NCI-H526 (cell line): Measurements from ENCODE around the gene PIBF1.
A peak's percentile ranks its signal among the peaks of the same experiment; 100 is the strongest.
"Not testable (repeated sequence)": the region's sequence is repeated elsewhere in the genome, so short reads cannot be mapped to it uniquely, and the experiment has no call there.

Source experiments
- DNase-seq, 2 experiments: peaks; one replicate each; lab custom pipeline; 2025; lab: John Stamatoyannopoulos, UW

The PIBF1 gene

GRCh38 chr13:72920097-72920496 lies 138.2 kb downstream of the PIBF1 start:
- no peak for DNase-seq

GRCh38 chr13:72931311-72931710 lies 149.4 kb downstream of the PIBF1 start:
- no peak for DNase-seq

- no peak for DNase-seq
Observed at GRCh38 chr13:72932250-72932649, 150.3 kb downstream of the PIBF1 start.

- not testable (repeated sequence) for DNase-seq
Observed at GRCh38 chr13:72946267-72946666, 164.3 kb downstream of the PIBF1 start.

GRCh38 chr13:72952529-72953141 lies 170.7 kb downstream of the PIBF1 start:
- DNase-seq = peak; percentile 54 to 68

- peak in 1 of 2 experiments; percentile 46 for DNase-seq
Observed at GRCh38 chr13:72953391-72953965, 171.5 kb downstream of the PIBF1 start.

GRCh38 chr13:72959643-72960042 lies 177.7 kb downstream of the PIBF1 start:
- no peak for DNase-seq

- peak in 1 of 2 experiments; percentile 41 for DNase-seq
Observed at GRCh38 chr13:72960114-72960513, 178.2 kb downstream of the PIBF1 start.

GRCh38 chr13:72960541-72960940 lies 178.6 kb downstream of the PIBF1 start:
- DNase-seq = peak; percentile 95 to 97

- DNase-seq = no peak
Observed at GRCh38 chr13:72963762-72964161, 181.8 kb downstream of the PIBF1 start.

GRCh38 chr13:72970301-72970880 lies 188.5 kb downstream of the PIBF1 start:
- no peak for DNase-seq

- DNase-seq = no peak
Observed at GRCh38 chr13:72970956-72971355, 189.0 kb downstream of the PIBF1 start.

- no peak for DNase-seq
Observed at GRCh38 chr13:72973234-72973633, 191.3 kb downstream of the PIBF1 start.

GRCh38 chr13:72983085-72983768 lies 201.3 kb downstream of the PIBF1 start:
- DNase-seq = no peak

- no peak for DNase-seq
Observed at GRCh38 chr13:72985610-72986009, 203.7 kb downstream of the PIBF1 start.

- DNase-seq = no peak
Observed at GRCh38 chr13:72986197-72986596, 204.3 kb downstream of the PIBF1 start.

- DNase-seq = no peak
Observed at GRCh38 chr13:72990953-72991352, 209.0 kb downstream of the PIBF1 start.

- no peak for DNase-seq
Observed at GRCh38 chr13:72998012-72998411, 216.1 kb downstream of the PIBF1 start.

- no peak for DNase-seq
Observed at GRCh38 chr13:73000027-73000674, 218.2 kb downstream of the PIBF1 start.

GRCh38 chr13:73001971-73002370 lies 220.0 kb downstream of the PIBF1 start:
- DNase-seq = no peak

GRCh38 chr13:73011751-73012150 lies 229.8 kb downstream of the PIBF1 start:
- DNase-seq = no peak

- no peak for DNase-seq
Observed at GRCh38 chr13:73015805-73016204, 233.9 kb downstream of the PIBF1 start.

GRCh38 chr13:73018336-73018735 lies 236.4 kb downstream of the PIBF1 start:
- DNase-seq = no peak
